HFFc6 (cell line): ENCODE results near the gene SPEN. TPM values are rescaled to one million over a fixed set of nuclear protein-coding genes. Genes with fewer than 3 reads are reported as not detected.

Experiments used
- DNase-seq: peaks from one replicate; pipeline ENCODE4 v3.0.0-alpha.2; 2018
- H3K27ac Mint-ChIP-seq: 2 replicates; pipeline ENCODE4 v1.8.0; 2020; ENCODE audit warnings: mild to moderate bottlenecking, mixed read lengths
- H3K27me3 Mint-ChIP-seq: 2 replicates; pipeline ENCODE4 v1.8.0; 2021; ENCODE audit warnings: mild to moderate bottlenecking, moderate library complexity, mixed read lengths; ENCODE audit not compliant: insufficient read depth
- H3K36me3 Mint-ChIP-seq: 2 replicates; pipeline ENCODE4 v1.8.0; 2021; ENCODE audit warnings: low read depth, mixed read lengths
- H3K4me1 Mint-ChIP-seq: 2 replicates; pipeline ENCODE4 v1.8.0; 2020; ENCODE audit warnings: low read depth, mixed read lengths
- H3K4me3 Mint-ChIP-seq: 2 replicates; pipeline ENCODE4 v1.8.0; 2020; ENCODE audit warnings: mild to moderate bottlenecking, moderate library complexity, mixed read lengths
- H3K9me3 Mint-ChIP-seq: 2 replicates; pipeline ENCODE4 v1.8.0; 2020; ENCODE audit warnings: mild to moderate bottlenecking, mixed read lengths
- CTCF ChIP-seq: fragments of 200-600 bp; sonication (generic); IDR thresholded peaks from 2 replicates; pipeline ENCODE4 v1.5.0; 2021; ENCODE audit warnings: antibody characterized with exemption, mild to moderate bottlenecking
- total RNA-seq, 6 experiments: library from RNA; stranded (reverse); fragmentation: NEBNext Ultra II Directional; extraction: Animal tissue kit (Norgen Biotek cat#: 25700); gene quantifications; 2 replicates in 1 of 6; 3 replicates in 5 of 6; pipeline ENCODE4 v1.2.3, GENCODE V29; 2021

SPEN gene
- total RNA-seq, 6 experiments from 2014 or later = 25.7 to 30.2 (median 27.6) TPM

GRCh38 chr1:15963363-15963967, 116.0 kb downstream of the SPEN start:
- H3K36me3 Mint-ChIP-seq = peaks cover 12% of the 10 kb centered on the region
- H3K27me3 Mint-ChIP-seq = peaks cover 2% of the 10 kb centered on the region
- no peaks in the 10 kb centered on the region for H3K9me3 Mint-ChIP-seq
- peaks cover 77% of the 10 kb centered on the region for H3K4me1 Mint-ChIP-seq
- H3K4me3 Mint-ChIP-seq = no peak overlapping the region; the same call in 1 of the 2 replicates
- no peak for TF ChIP-seq CTCF
- DNase-seq = no peak
- peak overlapping the region; percentile 37 for H3K27ac Mint-ChIP-seq

GRCh38 chr1:15963968-15964648, 116.6 kb downstream of the SPEN start:
- TF ChIP-seq CTCF = no peak
- Mint-ChIP-seq H3K4me1 (peaks cover 71% of the 10 kb centered on the region), H3K4me3 (no peak overlapping the region; the same call in 1 of the 2 replicates), H3K27me3 (peaks cover 2% of the 10 kb centered on the region), H3K27ac (peak overlapping the region; percentile 56), H3K36me3 (peaks cover 13% of the 10 kb centered on the region), H3K9me3 (no peaks in the 10 kb centered on the region)
- no peak for DNase-seq

GRCh38 chr1:15965228-15965767, 117.8 kb downstream of the SPEN start:
- Mint-ChIP-seq H3K4me3 (peak overlapping the region; percentile 75; the same call in 1 of the 2 replicates), H3K9me3 (no peaks in the 10 kb centered on the region), H3K36me3 (peaks cover 22% of the 10 kb centered on the region), H3K4me1 (peaks cover 62% of the 10 kb centered on the region), H3K27ac (peak overlapping the region; percentile 72), H3K27me3 (peaks cover 2% of the 10 kb centered on the region)
- DNase-seq = peak; percentile 45
- no peak for TF ChIP-seq CTCF

- peak; percentile 45 for DNase-seq
- Mint-ChIP-seq H3K4me1 (peaks cover 59% of the 10 kb centered on the region), H3K36me3 (peaks cover 26% of the 10 kb centered on the region), H3K4me3 (peak overlapping the region; percentile 75), H3K9me3 (no peaks in the 10 kb centered on the region), H3K27ac (peak overlapping the region; percentile 72), H3K27me3 (peaks cover 2% of the 10 kb centered on the region)
- TF ChIP-seq CTCF = no peak
Measured at GRCh38 chr1:15966081-15966955, 118.8 kb downstream of the SPEN start.

- H3K4me3 Mint-ChIP-seq = 0 out of 2 replicates have a peak overlapping the region, but pooled peaks have one; percentile 20
- no peak for DNase-seq
- H3K27me3 Mint-ChIP-seq = peaks cover 2% of the 10 kb centered on the region
- H3K4me1 Mint-ChIP-seq = peaks cover 59% of the 10 kb centered on the region
- H3K27ac Mint-ChIP-seq = 0 out of 2 replicates have a peak overlapping the region, but pooled peaks have one; percentile 36
- peaks cover 27% of the 10 kb centered on the region for H3K36me3 Mint-ChIP-seq
- H3K9me3 Mint-ChIP-seq = no peaks in the 10 kb centered on the region
- TF ChIP-seq CTCF = no peak
Measured at GRCh38 chr1:15966956-15967344, 119.4 kb downstream of the SPEN start.
